Lower lobe of right lung (tissue), 2 donors: ENCODE results near the gene HOXC6. TPM values are rescaled to one million over a fixed set of nuclear protein-coding genes. Genes with fewer than 3 reads are reported as not detected.

ENCODE experiments used
- ATAC-seq, 2 donors: fragments of 200-7000 bp; cut with Tn5 transposase; one replicate each; pipeline ENCODE4 v1.9.1; 2020 to 2022; ENCODE audit warnings: mild to moderate bottlenecking in 2 of 2, moderate library complexity in 2 of 2
- DNase-seq: peaks from one replicate; pipeline ENCODE4 v3.0.0-alpha.2; 2020
- H3K27ac ChIP-seq: fragments of 200-600 bp; one replicate; pipeline ENCODE4 v1.8.0; 2022
- H3K27me3 ChIP-seq: fragments of 200-600 bp; one replicate; pipeline ENCODE4 v1.8.0; 2022; ENCODE audit warnings: low read depth
- H3K36me3 ChIP-seq: fragments of 200-600 bp; one replicate; pipeline ENCODE4 v1.8.0; 2022; ENCODE audit warnings: mild to moderate bottlenecking
- H3K4me1 ChIP-seq: fragments of 200-600 bp; one replicate; pipeline ENCODE4 v1.8.0; 2022
- H3K4me3 ChIP-seq: fragments of 200-600 bp; one replicate; pipeline ENCODE4 v1.8.0; 2022; ENCODE audit warnings: mild to moderate bottlenecking
- H3K9me3 ChIP-seq: fragments of 200-600 bp; one replicate; pipeline ENCODE4 v1.8.0; 2022
- intact Hi-C: fragments of 100-400 bp; cut with DNase I; formaldehyde crosslinking; loops from one replicate; pipeline ENCODE4 v1.11.0; 2022
- total RNA-seq: library from RNA; stranded (reverse); fragmentation: NEBNext Ultra II Directional; extraction: Animal tissue kit (Norgen Biotek cat#: 25700); gene quantifications from one replicate; pipeline ENCODE4 v1.2.1, GENCODE V29; 2021
- TF ChIP-seq, protein P1 (sequence below): fragments of 200-600 bp; IDR thresholded peaks from one replicate; pipeline ENCODE4 v1.8.0; 2022; ENCODE audit warnings: antibody characterized with exemption, mild to moderate bottlenecking
- donor health status: DM: no; HTN: yes; CAD: no; lungs with severe emphysema.

Gene HOXC6
- total RNA-seq, 1 donor from 2014 or later: 0.50 TPM

DNA sequence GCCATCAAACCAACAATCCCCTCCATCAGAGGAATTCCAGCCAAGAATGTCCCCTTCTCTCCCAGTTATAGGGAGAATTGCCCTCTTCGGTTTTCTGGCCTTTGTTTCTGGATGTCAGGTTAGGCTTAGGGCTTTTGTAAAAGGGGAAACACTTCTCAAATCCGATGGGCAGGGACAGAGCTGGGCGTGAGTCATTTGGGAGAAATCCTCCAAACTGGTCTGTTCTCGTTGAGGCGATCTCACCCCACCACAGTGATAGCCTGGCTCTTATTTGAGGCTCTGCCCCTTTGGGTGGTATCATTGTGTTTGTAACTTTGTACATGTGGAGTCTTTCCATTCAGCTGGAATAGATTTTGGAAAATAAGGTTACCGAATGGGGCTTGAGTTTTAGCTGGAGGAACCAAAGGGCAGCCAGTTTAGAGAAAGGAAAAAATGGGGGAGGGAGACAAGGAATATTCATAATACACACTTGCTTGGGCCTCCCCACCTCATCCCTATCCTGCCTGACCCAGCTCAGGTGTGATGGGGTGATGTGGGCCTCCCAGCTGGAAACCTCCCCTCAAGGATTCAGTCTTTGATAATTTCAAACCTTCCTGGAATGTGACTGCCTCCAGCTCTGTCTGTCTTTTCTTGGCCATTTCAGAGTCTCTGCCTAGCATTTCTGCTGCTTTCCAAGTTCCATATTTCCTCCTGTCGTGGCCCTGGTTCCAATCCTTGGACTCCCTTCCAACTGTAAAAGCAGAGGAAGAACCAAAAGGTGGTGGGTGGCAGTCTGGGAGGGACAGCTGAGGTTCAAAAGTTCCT is 32.9 kb downstream of the HOXC6 start:
- H3K4me3 ChIP-seq: no peak overlapping the region
- no peak overlapping the region for H3K27ac ChIP-seq
- no peaks in the 10 kb centered on the region for H3K9me3 ChIP-seq
- peaks cover 60% of the 10 kb centered on the region for H3K27me3 ChIP-seq
- no peaks in the 10 kb centered on the region for H3K36me3 ChIP-seq
- intact Hi-C loops: no loop called here
- no peak for DNase-seq
- no peak for ATAC-seq
- H3K4me1 ChIP-seq: no peaks in the 10 kb centered on the region
- TF ChIP-seq, protein P1, sequence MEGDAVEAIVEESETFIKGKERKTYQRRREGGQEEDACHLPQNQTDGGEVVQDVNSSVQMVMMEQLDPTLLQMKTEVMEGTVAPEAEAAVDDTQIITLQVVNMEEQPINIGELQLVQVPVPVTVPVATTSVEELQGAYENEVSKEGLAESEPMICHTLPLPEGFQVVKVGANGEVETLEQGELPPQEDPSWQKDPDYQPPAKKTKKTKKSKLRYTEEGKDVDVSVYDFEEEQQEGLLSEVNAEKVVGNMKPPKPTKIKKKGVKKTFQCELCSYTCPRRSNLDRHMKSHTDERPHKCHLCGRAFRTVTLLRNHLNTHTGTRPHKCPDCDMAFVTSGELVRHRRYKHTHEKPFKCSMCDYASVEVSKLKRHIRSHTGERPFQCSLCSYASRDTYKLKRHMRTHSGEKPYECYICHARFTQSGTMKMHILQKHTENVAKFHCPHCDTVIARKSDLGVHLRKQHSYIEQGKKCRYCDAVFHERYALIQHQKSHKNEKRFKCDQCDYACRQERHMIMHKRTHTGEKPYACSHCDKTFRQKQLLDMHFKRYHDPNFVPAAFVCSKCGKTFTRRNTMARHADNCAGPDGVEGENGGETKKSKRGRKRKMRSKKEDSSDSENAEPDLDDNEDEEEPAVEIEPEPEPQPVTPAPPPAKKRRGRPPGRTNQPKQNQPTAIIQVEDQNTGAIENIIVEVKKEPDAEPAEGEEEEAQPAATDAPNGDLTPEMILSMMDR: no peak

DNA sequence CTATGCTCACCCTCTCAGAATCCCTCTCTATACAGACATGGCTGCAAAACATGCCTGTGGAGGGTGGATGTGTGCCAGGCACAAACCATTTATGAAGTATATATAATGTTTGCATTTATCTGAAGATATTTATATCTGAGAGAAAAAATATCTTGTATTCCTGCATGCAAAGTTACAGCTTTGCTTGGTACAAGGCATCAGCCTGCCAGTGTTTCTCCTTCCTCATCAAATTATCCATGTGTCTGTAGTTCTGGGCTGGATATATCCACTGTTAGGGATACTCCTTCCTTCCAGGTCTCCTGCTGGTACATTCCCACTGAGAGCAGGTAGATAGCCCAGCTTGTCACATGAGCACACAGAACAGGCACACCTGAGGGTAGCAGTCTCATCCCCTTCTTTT is 37.4 kb downstream of the HOXC6 start:
- DNase-seq (no peak), ATAC-seq (no peak)
- H3K9me3 ChIP-seq: no peaks in the 10 kb centered on the region
- H3K27me3 ChIP-seq: peaks cover 35% of the 10 kb centered on the region
- H3K4me3 ChIP-seq: no peak overlapping the region
- H3K36me3 ChIP-seq: no peaks in the 10 kb centered on the region
- H3K4me1 ChIP-seq: no peaks in the 10 kb centered on the region
- H3K27ac ChIP-seq: no peak overlapping the region
- intact Hi-C loops: no loop called here
- TF ChIP-seq, protein P1: no peak

DNA sequence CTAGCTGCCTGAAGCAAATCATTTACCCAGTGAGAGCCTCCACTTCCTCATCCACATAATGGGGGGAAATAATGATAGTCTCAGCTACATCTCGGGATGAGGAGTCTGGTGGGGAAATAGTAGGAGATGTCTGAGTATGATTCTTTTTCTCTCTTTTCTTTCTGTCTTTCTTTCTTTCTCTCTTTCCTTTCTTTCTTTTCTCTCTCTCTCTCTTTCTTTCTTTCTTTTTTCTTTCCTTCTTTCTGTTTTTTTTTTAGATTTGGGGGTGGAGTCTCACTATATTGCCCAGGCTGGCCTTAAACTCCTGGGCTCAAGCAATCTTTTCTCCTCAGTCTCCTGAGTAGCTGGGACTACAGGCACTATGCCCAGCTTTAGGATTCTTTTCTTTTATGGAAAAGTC is 38.2 kb downstream of the HOXC6 start:
- H3K27me3 ChIP-seq: peaks cover 33% of the 10 kb centered on the region
- no peak overlapping the region for H3K4me3 ChIP-seq
- DNase-seq (no peak), ATAC-seq (no peak)
- no peak overlapping the region for H3K27ac ChIP-seq
- H3K4me1 ChIP-seq: no peaks in the 10 kb centered on the region
- TF ChIP-seq, protein P1: no peak
- no peaks in the 10 kb centered on the region for H3K9me3 ChIP-seq
- intact Hi-C loops: no loop called here
- no peaks in the 10 kb centered on the region for H3K36me3 ChIP-seq

DNA sequence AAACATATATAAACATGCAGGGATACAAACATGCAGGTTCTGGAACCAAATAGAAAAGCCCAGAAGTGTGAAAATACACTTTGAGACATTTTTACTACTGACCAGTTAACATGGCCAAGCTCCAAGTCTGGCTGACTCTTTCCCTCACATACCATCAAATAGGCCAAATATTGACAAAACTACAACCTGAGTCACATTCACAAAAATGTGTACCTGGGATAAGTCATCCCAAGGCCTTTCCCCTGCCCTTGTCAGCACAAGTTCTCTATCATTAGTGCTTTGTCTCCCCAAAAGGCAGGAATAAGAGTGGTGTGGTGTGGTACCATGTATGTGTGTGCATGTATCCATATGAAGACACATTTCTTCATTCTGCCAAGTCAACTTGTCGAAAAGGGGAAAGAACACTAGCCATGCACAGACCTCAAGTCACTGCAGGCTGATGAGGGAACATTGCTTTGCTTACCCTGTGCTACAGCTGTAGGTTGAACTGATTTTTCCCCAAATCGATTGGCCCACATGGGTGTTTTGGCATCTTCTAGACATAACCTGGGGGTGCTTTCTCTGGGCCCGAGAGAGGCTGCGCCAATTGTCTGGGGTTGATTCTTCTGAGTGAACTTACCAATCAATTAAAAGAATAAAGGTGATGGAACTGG is 40.3 kb downstream of the HOXC6 start:
- no peak for DNase-seq
- H3K4me1 ChIP-seq: no peaks in the 10 kb centered on the region
- no peak overlapping the region for H3K27ac ChIP-seq
- peaks cover 28% of the 10 kb centered on the region for H3K27me3 ChIP-seq
- TF ChIP-seq, protein P1: no peak
- H3K4me3 ChIP-seq: no peak overlapping the region
- no peaks in the 10 kb centered on the region for H3K36me3 ChIP-seq
- H3K9me3 ChIP-seq: no peaks in the 10 kb centered on the region
- intact Hi-C loops: no loop called here
- ATAC-seq: no peak

DNA sequence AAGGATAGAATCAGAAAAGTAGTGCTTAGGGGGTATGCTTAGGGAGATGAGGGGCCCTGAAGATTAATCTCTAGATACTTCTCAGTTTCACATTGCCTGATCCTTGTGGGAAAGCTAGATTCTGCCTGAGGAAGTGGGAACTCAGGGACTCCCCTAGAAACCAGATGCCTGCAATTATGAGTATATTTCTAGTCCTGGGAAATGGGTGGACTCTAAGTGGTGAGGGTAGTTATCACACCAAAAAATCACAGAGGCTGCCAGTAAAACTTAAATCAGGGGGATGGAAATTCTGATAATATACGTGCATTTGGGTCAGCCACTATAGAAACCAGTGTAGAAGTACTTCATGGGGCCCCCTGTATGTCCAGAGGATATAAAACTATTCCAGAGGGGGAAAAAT is 43.7 kb downstream of the HOXC6 start:
- no peak overlapping the region for H3K4me3 ChIP-seq
- TF ChIP-seq, protein P1: no peak
- no peaks in the 10 kb centered on the region for H3K4me1 ChIP-seq
- no peaks in the 10 kb centered on the region for H3K36me3 ChIP-seq
- intact Hi-C loops: no loop called here
- DNase-seq (no peak), ATAC-seq (no peak)
- peaks cover 26% of the 10 kb centered on the region for H3K27me3 ChIP-seq
- H3K9me3 ChIP-seq: no peaks in the 10 kb centered on the region
- H3K27ac ChIP-seq: no peak overlapping the region
